Aorta (tissue), 5 donors: ENCODE results near the gene RAP1GAP. TPM values are rescaled to one million over a fixed set of nuclear protein-coding genes. Genes with fewer than 3 reads are reported as not detected.

Experiments
- ATAC-seq: fragments of 200-7000 bp; cut with Tn5 transposase; one replicate; pipeline ENCODE4 v1.9.1; 2022; ENCODE audit warnings: moderate library complexity; ENCODE audit not compliant: low FRiP score
- DNase-seq, 2 donors: peaks; one replicate each; pipeline ENCODE4 v3.0.0-alpha.2; 2020
- H3K27ac ChIP-seq, 2 donors: one replicate each; pipeline ENCODE4 v1.5.1; 2013; ENCODE audit warnings: low read length in 2 of 2, mild to moderate bottlenecking in 2 of 2, moderate library complexity in 2 of 2, control low read depth in 1 of 2, inconsistent platforms in 1 of 2, low read depth in 1 of 2
- H3K27me3 ChIP-seq, 2 donors: one replicate each; pipeline ENCODE4 v1.6.1; 2013; ENCODE audit warnings: control low read depth in 1 of 2, low read length in 1 of 2, mild to moderate bottlenecking in 1 of 2, moderate library complexity in 1 of 2; ENCODE audit not compliant: insufficient read depth in 2 of 2, control insufficient read depth in 1 of 2
- H3K36me3 ChIP-seq, 2 donors: one replicate each; pipeline ENCODE4 v1.6.1; 2013; ENCODE audit warnings: control low read depth in 1 of 2, low read length in 1 of 2, mild to moderate bottlenecking in 1 of 2; ENCODE audit not compliant: insufficient read depth in 2 of 2, control insufficient read depth in 1 of 2
- H3K4me1 ChIP-seq, 2 donors: one replicate each; pipeline ENCODE4 v1.6.1; 2013; ENCODE audit warnings: low read length in 2 of 2, control low read depth in 1 of 2, mild to moderate bottlenecking in 1 of 2, moderate library complexity in 1 of 2; ENCODE audit not compliant: insufficient read depth in 2 of 2, control insufficient read depth in 1 of 2
- H3K4me3 ChIP-seq, 2 donors: one replicate each; pipeline ENCODE4 v1.5.1; 2013; ENCODE audit warnings: low read length in 2 of 2, control low read depth in 1 of 2, mild to moderate bottlenecking in 1 of 2
- H3K9me3 ChIP-seq: one replicate; pipeline ENCODE4 v1.6.1; 2013; ENCODE audit warnings: mild to moderate bottlenecking, low read length; ENCODE audit not compliant: control insufficient read depth
- WGBS, 2 donors: extraction: QIAGEN DNeasy Blood & Tissue Kit; methylation state at CpG; one replicate each; pipeline ENCODE4 v1.1.7; 2013; 5-methylcytosine and 5-hydroxymethylcytosine counted together
- intact Hi-C, 2 donors: fragments of 100-400 bp; cut with DNase I; formaldehyde crosslinking; loops; one replicate each; pipeline versions ENCODE4 v1.14.2 to v1.15.0; 2022
- polyA plus RNA-seq, 2 donors: library from polyadenylated mRNA; stranded (reverse); fragments of 200-250 nt; gene quantifications; one replicate each; pipeline ENCODE4 v1.2.3, GENCODE V29; 2013
- total RNA-seq, 2 donors: library from RNA; stranded (reverse); fragmentation: NEBNext Ultra II Directional; extraction: Animal tissue kit (Norgen Biotek cat#: 25700); gene quantifications; one replicate each; pipeline ENCODE4 v1.2.1, GENCODE V29; 2021
- donor health status: healthy with polysubstance abuse.
- donor health status: Bipolar disorder and iron deficiency.
- donor health status: DM: no; HTN: no; CAD: no.
- donor health status: DM: no; HTN: no; CAD: no.
- donor health status: DM: yes; HTN: yes; CAD: no.

RAP1GAP gene
- total and polyA plus RNA-seq, 4 donors, result 0.33 to 4.9 (median 0.71) TPM

GRCh38 chr1:21703318-21703963 is 34.3 kb upstream of the RAP1GAP start:
- intact Hi-C loops, result no loop called here
- H3K27ac ChIP-seq, result no peak overlapping the region

DNA sequence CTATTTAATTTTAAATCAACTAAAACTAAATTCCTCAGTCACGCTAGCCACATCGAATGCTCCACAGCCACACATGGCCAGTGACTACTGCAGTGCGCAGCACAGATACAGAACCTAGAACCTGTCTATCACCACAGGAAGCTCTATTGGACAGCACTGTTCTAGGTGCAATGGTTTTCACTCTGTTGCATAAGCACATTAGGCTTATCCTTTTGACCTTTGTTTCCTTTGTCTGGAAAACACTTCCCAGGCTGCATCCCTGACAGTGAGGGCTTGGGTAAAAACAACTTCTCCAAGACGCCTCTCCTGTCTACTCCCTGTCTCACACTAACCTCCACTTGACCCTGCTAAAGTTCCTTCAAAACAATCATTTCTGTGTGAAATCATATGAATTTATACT is 33.6 kb upstream of the RAP1GAP start:
- ATAC-seq, result no peak
- no peaks in the 10 kb centered on the region for H3K27me3 ChIP-seq
- no peaks in the 10 kb centered on the region for H3K9me3 ChIP-seq
- 89 to 90% methylated on average over 4 of the region's 4 CpGs for WGBS, 2 donors
- peaks cover 6 to 10% of the 10 kb centered on the region in 2 donors for H3K36me3 ChIP-seq
- intact Hi-C loops, result no loop called here
- H3K27ac ChIP-seq, result no peak overlapping the region
- H3K4me3 ChIP-seq, result no peak overlapping the region
- H3K4me1 ChIP-seq, result no peaks in the 10 kb centered on the region
- no peak for DNase-seq

More at GRCh38 chr1:21703318-21703963, 34.3 kb upstream of the RAP1GAP start:
- no peak overlapping the region for H3K4me3 ChIP-seq
- no peaks in the 10 kb centered on the region for H3K27me3 ChIP-seq
- H3K4me1 ChIP-seq, result no peaks in the 10 kb centered on the region
- H3K36me3 ChIP-seq, result peaks cover 6 to 10% of the 10 kb centered on the region in 2 donors
- WGBS, 2 donors, result 50 to 54% methylated on average over 3 of the region's 3 CpGs
- no peaks in the 10 kb centered on the region for H3K9me3 ChIP-seq
- DNase-seq (no peak), ATAC-seq (no peak)

GRCh38 chr1:21701401-21701800 is 32.2 kb upstream of the RAP1GAP start:
- peaks cover 6 to 10% of the 10 kb centered on the region in 2 donors for H3K36me3 ChIP-seq
- ATAC-seq (no peak), DNase-seq (no peak)
- H3K27ac ChIP-seq, result no peak overlapping the region
- H3K4me1 ChIP-seq, result no peaks in the 10 kb centered on the region
- no peaks in the 10 kb centered on the region for H3K27me3 ChIP-seq
- H3K9me3 ChIP-seq, result no peaks in the 10 kb centered on the region
- WGBS, 2 donors, result 89 to 94% methylated on average over 6 of the region's 6 CpGs
- intact Hi-C loops, result no loop called here
- H3K4me3 ChIP-seq, result no peak overlapping the region

- H3K27ac ChIP-seq, result no peak overlapping the region
- ATAC-seq (no peak), DNase-seq (no peak)
- WGBS, 2 donors, result 82 to 91% methylated on average over 4 of the region's 4 CpGs
- H3K9me3 ChIP-seq, result no peaks in the 10 kb centered on the region
- no peaks in the 10 kb centered on the region for H3K4me1 ChIP-seq
- peaks cover 4 to 10% of the 10 kb centered on the region in 2 donors for H3K36me3 ChIP-seq
- H3K4me3 ChIP-seq, result no peak overlapping the region
- H3K27me3 ChIP-seq, result no peaks in the 10 kb centered on the region
- intact Hi-C loops, result no loop called here
Measured at GRCh38 chr1:21700094-21700493, 30.9 kb upstream of the RAP1GAP start.

DNA sequence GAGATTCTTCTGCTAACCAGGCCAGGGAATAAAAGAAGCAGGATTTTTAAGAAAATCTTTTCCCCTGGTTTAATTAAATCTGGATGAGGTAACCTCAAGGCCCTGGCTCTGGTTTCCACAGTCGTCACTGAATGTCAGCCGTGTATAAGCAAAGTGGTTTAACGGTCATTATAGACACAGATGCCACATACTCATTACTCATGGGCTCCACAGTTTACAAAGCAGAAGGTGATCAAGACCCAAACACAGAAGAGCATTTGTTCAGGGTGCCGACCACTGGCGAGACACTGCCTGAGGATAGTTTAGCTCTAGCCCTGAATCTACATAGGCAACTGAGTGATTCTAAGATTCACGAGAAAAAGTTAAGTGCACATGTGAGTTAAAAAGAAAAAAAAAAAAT is 27.8 kb upstream of the RAP1GAP start:
- H3K9me3 ChIP-seq, result no peaks in the 10 kb centered on the region
- H3K27me3 ChIP-seq, result no peaks in the 10 kb centered on the region
- WGBS, 2 donors, result 79 to 87% methylated on average over 6 of the region's 6 CpGs
- peaks cover 0 to 4% of the 10 kb centered on the region in 2 donors for H3K36me3 ChIP-seq
- H3K4me1 ChIP-seq, result no peaks in the 10 kb centered on the region
- no peak overlapping the region for H3K27ac ChIP-seq
- no peak overlapping the region for H3K4me3 ChIP-seq
- no peak for DNase-seq
- ATAC-seq, result no peak
- intact Hi-C loops, result no loop called here

- DNase-seq (no peak), ATAC-seq (no peak)
- no peak overlapping the region for H3K27ac ChIP-seq
- no peak overlapping the region for H3K4me3 ChIP-seq
- intact Hi-C loops, result no loop called here
- no peaks in the 10 kb centered on the region for H3K27me3 ChIP-seq
- peaks cover 6 to 12% of the 10 kb centered on the region in 2 donors for H3K36me3 ChIP-seq
- H3K4me1 ChIP-seq, result no peaks in the 10 kb centered on the region
- H3K9me3 ChIP-seq, result no peaks in the 10 kb centered on the region
Measured at GRCh38 chr1:21693732-21694131, 24.6 kb upstream of the RAP1GAP start.

- peaks cover 6 to 13% of the 10 kb centered on the region in 2 donors for H3K36me3 ChIP-seq
- H3K4me3 ChIP-seq, result no peak overlapping the region
- H3K27ac ChIP-seq, result no peak overlapping the region
- 42 to 45% methylated on average over 3 of the region's 3 CpGs for WGBS, 2 donors
- no peaks in the 10 kb centered on the region for H3K9me3 ChIP-seq
- no peak for DNase-seq
- no peaks in the 10 kb centered on the region for H3K4me1 ChIP-seq
- intact Hi-C loops, result no loop called here
- no peak for ATAC-seq
- no peaks in the 10 kb centered on the region for H3K27me3 ChIP-seq
Measured at GRCh38 chr1:21691739-21692138, 22.6 kb upstream of the RAP1GAP start.

GRCh38 chr1:21689661-21690372 is 20.7 kb upstream of the RAP1GAP start:
- no peak overlapping the region for H3K27ac ChIP-seq
- DNase-seq (no peak), ATAC-seq (no peak)
- no peaks in the 10 kb centered on the region for H3K27me3 ChIP-seq
- H3K9me3 ChIP-seq, result no peaks in the 10 kb centered on the region
- WGBS, 2 donors, result 89 to 93% methylated on average over 6 of the region's 6 CpGs
- no peak overlapping the region for H3K4me3 ChIP-seq
- H3K4me1 ChIP-seq, result no peaks in the 10 kb centered on the region
- intact Hi-C loops, result no loop called here
- H3K36me3 ChIP-seq, result peaks cover 6 to 16% of the 10 kb centered on the region in 2 donors

DNA sequence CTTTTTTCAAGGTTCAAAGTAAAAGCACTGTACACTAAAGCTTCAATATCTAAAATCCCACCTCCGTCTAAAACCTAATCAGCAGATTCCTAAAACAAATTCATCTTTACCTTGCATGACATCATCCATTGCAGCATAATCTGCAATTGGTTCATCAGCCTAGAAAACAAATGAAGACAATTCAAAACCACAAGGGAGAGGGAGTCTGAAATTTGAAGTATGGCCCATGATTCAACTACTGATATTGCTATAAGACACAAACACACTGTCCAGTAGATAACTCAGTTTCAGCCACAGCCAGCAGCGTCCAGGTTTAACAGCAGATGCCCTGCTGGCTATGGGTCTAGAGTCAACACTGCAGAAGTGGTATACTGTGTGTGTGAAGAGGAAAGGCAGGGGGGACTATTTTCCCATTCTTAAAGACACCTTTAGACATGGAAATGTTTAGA is 17.9 kb upstream of the RAP1GAP start:
- Histone ChIP-seq H3K4me1 (no peaks in the 10 kb centered on the region), H3K27ac (no peak overlapping the region), H3K36me3 (peaks cover 6 to 13% of the 10 kb centered on the region in 2 donors), H3K9me3 (no peaks in the 10 kb centered on the region), H3K4me3 (no peak overlapping the region), H3K27me3 (no peaks in the 10 kb centered on the region)
- intact Hi-C loops, result no loop called here
- DNase-seq, result no peak
- 90 to 92% methylated on average over 2 of the region's 2 CpGs for WGBS, 2 donors
- no peak for ATAC-seq
